Measurements from ENCODE around the gene GPR35. TPM values are rescaled to one million over a fixed set of nuclear protein-coding genes. Genes with fewer than 3 reads are reported as not detected.

Gene GPR35
- total and polyA plus RNA-seq, 2 of the 13 experiments (the other 11 are each of a cell fraction or from before 2014, with no cell fraction given), result 27.1 to 44.2 TPM

DNA sequence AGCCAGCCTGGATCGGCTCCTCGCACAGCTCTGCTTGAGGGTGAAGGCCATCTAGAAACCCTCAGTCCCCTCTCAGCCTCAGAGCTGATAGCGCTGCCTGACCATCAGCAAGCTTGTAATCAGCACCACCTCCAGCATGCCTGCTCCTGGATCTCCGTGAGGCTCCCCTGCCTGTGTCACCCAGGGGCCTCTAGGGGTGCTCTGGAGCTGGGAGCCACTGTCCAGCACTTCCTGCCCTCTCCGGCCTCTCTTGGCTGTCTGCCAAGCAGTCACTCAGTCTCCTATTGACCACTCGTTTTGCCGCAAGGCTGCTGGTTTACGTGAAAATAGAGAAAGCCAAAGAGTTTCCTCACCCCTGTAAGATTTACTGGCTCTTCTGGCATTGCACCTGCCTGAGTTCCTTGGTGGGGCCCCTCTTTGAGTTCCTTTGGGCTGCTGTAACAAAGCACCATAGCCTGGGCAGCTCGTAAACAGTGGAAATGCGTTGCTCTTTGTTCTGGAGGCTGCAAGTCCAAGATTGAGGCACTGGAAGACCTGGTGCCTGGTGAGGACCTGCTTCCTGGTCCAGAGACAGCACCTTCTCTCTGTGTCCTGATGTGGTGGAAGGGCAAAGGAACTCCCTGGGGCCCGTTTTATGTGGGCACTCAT, 20.9 kb upstream of the GPR35 start (continued):
- TF ChIP-seq, protein P1, sequence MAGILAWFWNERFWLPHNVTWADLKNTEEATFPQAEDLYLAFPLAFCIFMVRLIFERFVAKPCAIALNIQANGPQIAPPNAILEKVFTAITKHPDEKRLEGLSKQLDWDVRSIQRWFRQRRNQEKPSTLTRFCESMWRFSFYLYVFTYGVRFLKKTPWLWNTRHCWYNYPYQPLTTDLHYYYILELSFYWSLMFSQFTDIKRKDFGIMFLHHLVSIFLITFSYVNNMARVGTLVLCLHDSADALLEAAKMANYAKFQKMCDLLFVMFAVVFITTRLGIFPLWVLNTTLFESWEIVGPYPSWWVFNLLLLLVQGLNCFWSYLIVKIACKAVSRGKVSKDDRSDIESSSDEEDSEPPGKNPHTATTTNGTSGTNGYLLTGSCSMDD (CRISPR knock-in tag; IDR thresholded peaks at IDR 0.05), result no peak
- TF ChIP-seq, protein P2, sequence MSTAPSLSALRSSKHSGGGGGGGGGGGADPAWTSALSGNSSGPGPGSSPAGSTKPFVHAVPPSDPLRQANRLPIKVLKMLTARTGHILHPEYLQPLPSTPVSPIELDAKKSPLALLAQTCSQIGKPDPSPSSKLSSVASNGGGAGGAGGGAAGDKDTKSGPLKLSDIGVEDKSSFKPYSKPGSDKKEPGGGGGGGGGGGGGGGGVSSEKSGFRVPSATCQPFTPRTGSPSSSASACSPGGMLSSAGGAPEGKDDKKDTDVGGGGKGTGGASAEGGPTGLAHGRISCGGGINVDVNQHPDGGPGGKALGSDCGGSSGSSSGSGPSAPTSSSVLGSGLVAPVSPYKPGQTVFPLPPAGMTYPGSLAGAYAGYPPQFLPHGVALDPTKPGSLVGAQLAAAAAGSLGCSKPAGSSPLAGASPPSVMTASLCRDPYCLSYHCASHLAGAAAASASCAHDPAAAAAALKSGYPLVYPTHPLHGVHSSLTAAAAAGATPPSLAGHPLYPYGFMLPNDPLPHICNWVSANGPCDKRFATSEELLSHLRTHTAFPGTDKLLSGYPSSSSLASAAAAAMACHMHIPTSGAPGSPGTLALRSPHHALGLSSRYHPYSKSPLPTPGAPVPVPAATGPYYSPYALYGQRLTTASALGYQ (CRISPR knock-in tag; IDR thresholded peaks at IDR 0.05), result peak; percentile 57; the same call in 1 of the 2 replicates
- TF ChIP-seq GFI1 (CRISPR knock-in tag; IDR thresholded peaks at IDR 0.05; ENCODE audit: borderline replicate concordance) (no peak; the same call in 1 of the 2 replicates), SALL2 (CRISPR knock-in tag; IDR thresholded peaks at IDR 0.05) (0 out of 2 replicates have a peak, but pooled peaks have one; percentile 44), ZNF34 (CRISPR knock-in tag; IDR thresholded peaks at IDR 0.05; ENCODE audit: borderline replicate concordance) (peak; percentile 23; the same call in 1 of the 2 replicates), PTBP1 (IDR thresholded peaks at IDR 0.05; ENCODE audit: low read depth, low read length, poor library complexity, severe bottlenecking) (no peak), ZNF709 (CRISPR knock-in tag; IDR thresholded peaks at IDR 0.05) (peak; percentile 80; the same call in 1 of the 2 replicates), ZNF256 (CRISPR knock-in tag; conservative IDR thresholded peaks at IDR 0.05) (no peak), KLF6 (CRISPR knock-in tag; IDR thresholded peaks at IDR 0.05) (peak; percentile 86), KLF9 (CRISPR knock-in tag; IDR thresholded peaks at IDR 0.05; ENCODE audit: low read depth) (no peak)
- TF ChIP-seq, protein P3, sequence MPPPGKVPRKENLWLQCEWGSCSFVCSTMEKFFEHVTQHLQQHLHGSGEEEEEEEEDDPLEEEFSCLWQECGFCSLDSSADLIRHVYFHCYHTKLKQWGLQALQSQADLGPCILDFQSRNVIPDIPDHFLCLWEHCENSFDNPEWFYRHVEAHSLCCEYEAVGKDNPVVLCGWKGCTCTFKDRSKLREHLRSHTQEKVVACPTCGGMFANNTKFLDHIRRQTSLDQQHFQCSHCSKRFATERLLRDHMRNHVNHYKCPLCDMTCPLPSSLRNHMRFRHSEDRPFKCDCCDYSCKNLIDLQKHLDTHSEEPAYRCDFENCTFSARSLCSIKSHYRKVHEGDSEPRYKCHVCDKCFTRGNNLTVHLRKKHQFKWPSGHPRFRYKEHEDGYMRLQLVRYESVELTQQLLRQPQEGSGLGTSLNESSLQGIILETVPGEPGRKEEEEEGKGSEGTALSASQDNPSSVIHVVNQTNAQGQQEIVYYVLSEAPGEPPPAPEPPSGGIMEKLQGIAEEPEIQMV (CRISPR knock-in tag; IDR thresholded peaks at IDR 0.05; ENCODE audit: low read depth), result 0 out of 2 replicates have a peak, but pooled peaks have one; percentile 19
- TF ChIP-seq, protein P4, sequence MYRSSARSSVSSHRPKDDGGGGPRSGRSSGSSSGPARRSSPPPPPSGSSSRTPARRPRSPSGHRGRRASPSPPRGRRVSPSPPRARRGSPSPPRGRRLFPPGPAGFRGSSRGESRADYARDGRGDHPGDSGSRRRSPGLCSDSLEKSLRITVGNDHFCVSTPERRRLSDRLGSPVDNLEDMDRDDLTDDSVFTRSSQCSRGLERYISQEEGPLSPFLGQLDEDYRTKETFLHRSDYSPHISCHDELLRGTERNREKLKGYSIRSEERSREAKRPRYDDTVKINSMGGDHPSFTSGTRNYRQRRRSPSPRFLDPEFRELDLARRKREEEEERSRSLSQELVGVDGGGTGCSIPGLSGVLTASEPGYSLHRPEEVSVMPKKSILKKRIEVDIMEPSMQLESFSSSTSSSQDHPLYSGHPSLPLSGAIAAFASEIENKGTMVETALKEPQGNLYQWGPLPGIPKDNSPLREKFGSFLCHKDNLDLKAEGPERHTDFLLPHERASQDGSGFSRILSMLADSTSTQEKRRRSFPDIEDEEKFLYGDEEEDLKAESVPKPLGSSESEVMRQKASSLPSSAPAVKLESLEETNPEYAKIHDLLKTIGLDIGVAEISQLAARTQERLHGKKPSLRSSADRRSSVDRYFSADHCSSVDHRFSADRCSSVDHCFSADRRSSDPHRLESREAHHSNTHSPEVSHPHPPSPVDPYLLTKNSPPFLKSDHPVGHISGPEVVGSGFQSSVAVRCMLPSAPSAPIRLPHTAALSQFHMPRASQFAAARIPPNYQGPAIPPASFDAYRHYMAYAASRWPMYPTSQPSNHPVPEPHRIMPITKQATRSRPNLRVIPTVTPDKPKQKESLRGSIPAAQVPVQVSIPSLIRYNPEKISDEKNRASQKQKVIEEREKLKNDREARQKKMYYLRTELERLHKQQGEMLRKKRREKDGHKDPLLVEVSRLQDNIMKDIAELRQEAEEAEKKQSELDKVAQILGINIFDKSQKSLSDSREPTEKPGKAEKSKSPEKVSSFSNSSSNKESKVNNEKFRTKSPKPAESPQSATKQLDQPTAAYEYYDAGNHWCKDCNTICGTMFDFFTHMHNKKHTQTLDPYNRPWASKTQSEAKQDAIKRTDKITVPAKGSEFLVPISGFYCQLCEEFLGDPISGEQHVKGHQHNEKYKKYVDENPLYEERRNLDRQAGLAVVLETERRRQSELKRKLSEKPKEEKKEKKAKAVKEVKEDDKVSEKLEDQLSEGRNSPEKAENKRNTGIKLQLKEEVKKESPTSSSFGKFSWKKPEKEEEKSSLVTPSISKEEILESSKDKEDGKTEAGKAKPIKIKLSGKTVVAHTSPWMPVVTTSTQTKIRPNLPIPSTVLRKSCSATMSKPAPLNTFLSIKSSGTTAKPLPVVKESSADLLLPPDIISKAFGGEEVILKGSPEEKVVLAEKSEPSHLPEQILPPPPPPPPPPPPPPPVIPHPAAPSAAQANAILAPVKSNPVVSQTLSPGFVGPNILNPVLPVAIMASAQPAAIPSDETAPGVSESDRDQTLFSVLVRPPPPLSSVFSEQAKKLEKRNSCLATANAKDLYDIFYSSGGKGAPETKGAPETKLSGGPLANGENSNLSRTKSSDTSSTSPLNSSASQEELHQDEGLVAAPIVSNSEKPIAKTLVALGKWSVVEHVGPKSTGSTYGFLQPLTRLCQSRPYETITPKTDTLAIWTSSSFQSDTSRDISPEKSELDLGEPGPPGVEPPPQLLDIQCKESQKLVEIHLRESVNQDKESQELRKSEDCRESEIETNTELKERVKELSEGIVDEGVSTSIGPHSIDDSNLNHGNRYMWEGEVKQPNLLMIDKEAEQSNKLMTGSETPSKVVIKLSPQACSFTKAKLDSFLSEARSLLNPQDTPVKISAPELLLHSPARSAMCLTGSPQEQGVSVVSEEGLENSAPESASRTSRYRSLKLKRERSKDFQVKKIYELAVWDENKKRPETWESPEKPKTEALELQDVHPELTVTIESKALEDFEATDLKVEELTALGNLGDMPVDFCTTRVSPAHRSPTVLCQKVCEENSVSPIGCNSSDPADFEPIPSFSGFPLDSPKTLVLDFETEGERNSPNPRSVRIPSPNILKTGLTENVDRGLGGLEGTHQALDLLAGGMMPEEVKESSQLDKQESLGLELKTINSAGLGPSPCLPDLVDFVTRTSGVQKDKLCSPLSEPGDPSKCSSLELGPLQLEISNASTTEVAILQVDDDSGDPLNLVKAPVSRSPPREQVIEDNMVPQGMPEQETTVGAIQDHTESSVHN (CRISPR knock-in tag; IDR thresholded peaks at IDR 0.05), result 0 out of 2 replicates have a peak, but pooled peaks have one; percentile 45
- TF ChIP-seq, protein P5, sequence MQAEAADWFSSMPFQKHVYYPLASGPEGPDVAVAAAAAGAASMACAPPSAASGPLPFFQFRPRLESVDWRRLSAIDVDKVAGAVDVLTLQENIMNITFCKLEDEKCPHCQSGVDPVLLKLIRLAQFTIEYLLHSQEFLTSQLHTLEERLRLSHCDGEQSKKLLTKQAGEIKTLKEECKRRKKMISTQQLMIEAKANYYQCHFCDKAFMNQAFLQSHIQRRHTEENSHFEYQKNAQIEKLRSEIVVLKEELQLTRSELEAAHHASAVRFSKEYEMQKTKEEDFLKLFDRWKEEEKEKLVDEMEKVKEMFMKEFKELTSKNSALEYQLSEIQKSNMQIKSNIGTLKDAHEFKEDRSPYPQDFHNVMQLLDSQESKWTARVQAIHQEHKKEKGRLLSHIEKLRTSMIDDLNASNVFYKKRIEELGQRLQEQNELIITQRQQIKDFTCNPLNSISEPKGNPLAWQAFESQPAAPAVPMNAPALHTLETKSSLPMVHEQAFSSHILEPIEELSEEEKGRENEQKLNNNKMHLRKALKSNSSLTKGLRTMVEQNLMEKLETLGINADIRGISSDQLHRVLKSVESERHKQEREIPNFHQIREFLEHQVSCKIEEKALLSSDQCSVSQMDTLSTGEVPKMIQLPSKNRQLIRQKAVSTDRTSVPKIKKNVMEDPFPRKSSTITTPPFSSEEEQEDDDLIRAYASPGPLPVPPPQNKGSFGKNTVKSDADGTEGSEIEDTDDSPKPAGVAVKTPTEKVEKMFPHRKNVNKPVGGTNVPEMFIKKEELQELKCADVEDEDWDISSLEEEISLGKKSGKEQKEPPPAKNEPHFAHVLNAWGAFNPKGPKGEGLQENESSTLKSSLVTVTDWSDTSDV (CRISPR knock-in tag; IDR thresholded peaks at IDR 0.05), result no peak
